Spleen (tissue), 7 donors: ENCODE data around the gene MGME1.

Source experiments
- CTCF ChIP-seq, 11 experiments: fragments of 200-600 bp in 7 of 11; fragments of 450-650 bp in 4 of 11; sonication (generic) in 4 of 11; IDR thresholded peaks in 8 of 11; conservative IDR thresholded peaks in 3 of 11; 1 replicate in 7 of 11; 2 replicates in 4 of 11; pipeline versions ENCODE4 v1.4.0 to v1.8.0; 2016 to 2021; ENCODE audit warnings: antibody characterized with exemption in 11 of 11, inconsistent platforms in 4 of 11, mild to moderate bottlenecking in 1 of 11
- POLR2A ChIP-seq, 3 donors: fragments of 450-650 bp; IDR thresholded peaks; one replicate each; pipeline ENCODE4 v1.5.1; 2017; ENCODE audit warnings: antibody characterized with exemption in 3 of 3, mild to moderate bottlenecking in 1 of 3
- donor health status: DM: no; HTN: no; CAD: no; lungs with moderate emphysema.
- donor health status: DM: no; HTN: no; CAD: no.
- donor health status: DM: no; HTN: no; CAD: no.

GRCh38 chr20:18006684-18007083, 37.9 kb downstream of the MGME1 start:
- no peak for TF ChIP-seq CTCF (IDR thresholded peaks at IDR 0.05 in 8 of 11, conservative IDR thresholded peaks at IDR 0.05 in 3 of 11)
- TF ChIP-seq POLR2A (IDR thresholded peaks at IDR 0.05) = no peak
